HG03135 (cell line): ENCODE measurements around the gene C19orf47.
"Not testable (repeated sequence)": the region's sequence is repeated elsewhere in the genome, so short reads cannot be mapped to it uniquely, and the experiment has no call there.

ENCODE experiments used
- ATAC-seq: cut with Tn5 transposase; IDR thresholded peaks from one replicate; pipeline ENCODE4 v1.9.1; 2021; ENCODE audit warnings: mild to moderate bottlenecking, moderate library complexity; ENCODE audit not compliant: unreplicated experiment

The C19orf47 gene

GRCh38 chr19:40355975-40356680, 7.9 kb upstream of the C19orf47 start:
- ATAC-seq, result no peak

- no peak for ATAC-seq
These were observed 837 bp upstream of the C19orf47 start for GRCh38 chr19:40348961-40349507.

GRCh38 chr19:40344422-40344821, 3.8 kb downstream of the C19orf47 start:
- ATAC-seq, result no peak

GRCh38 chr19:40342644-40343311, 5.4 kb downstream of the C19orf47 start:
- no peak for ATAC-seq

GRCh38 chr19:40341601-40342482, 6.4 kb downstream of the C19orf47 start:
- ATAC-seq, result no peak

GRCh38 chr19:40339018-40339728, 9.0 kb downstream of the C19orf47 start:
- no peak for ATAC-seq

GRCh38 chr19:40337594-40337993, 10.6 kb downstream of the C19orf47 start:
- ATAC-seq, result no peak

- ATAC-seq, result no peak
These were observed 11.1 kb downstream of the C19orf47 start for GRCh38 chr19:40337107-40337506.

GRCh38 chr19:40336601-40336900, 11.6 kb downstream of the C19orf47 start:
- ATAC-seq, result no peak

GRCh38 chr19:40335855-40336600, 12.2 kb downstream of the C19orf47 start:
- no peak for ATAC-seq

- ATAC-seq, result no peak
These were observed 13.1 kb downstream of the C19orf47 start for GRCh38 chr19:40335101-40335500.

- not testable (repeated sequence) for ATAC-seq
These were observed 15.1 kb downstream of the C19orf47 start for GRCh38 chr19:40333083-40333482.

GRCh38 chr19:40332669-40333068, 15.5 kb downstream of the C19orf47 start:
- ATAC-seq, result no peak

GRCh38 chr19:40331052-40331451, 17.1 kb downstream of the C19orf47 start:
- no peak for ATAC-seq

GRCh38 chr19:40326201-40326600, 22.0 kb downstream of the C19orf47 start:
- no peak for ATAC-seq

- ATAC-seq, result no peak
These were observed 24.5 kb downstream of the C19orf47 start for GRCh38 chr19:40323705-40324104.

- ATAC-seq, result no peak
These were observed 25.1 kb downstream of the C19orf47 start for GRCh38 chr19:40322951-40323615.

GRCh38 chr19:40322271-40322610, 26.0 kb downstream of the C19orf47 start:
- no peak for ATAC-seq

GRCh38 chr19:40321566-40322270, 26.5 kb downstream of the C19orf47 start:
- no peak for ATAC-seq
